Esophagus squamous epithelium (tissue), 5 donors: ENCODE data around the gene OR9G4. TPM values are rescaled to one million over a fixed set of nuclear protein-coding genes. Genes with fewer than 3 reads are reported as not detected.

ENCODE experiments used
- DNase-seq: peaks from one replicate; lab custom pipeline; 2025; lab: John Stamatoyannopoulos, UW
- H3K27ac ChIP-seq, 4 donors: fragments of 200-600 bp; sonication (generic); one replicate each; pipeline ENCODE4 v1.5.1; 2016 to 2019; ENCODE audit warnings: mild to moderate bottlenecking in 1 of 4
- H3K27me3 ChIP-seq, 4 donors: fragments of 200-600 bp; sonication (generic); 1 replicate in 3 of 4; 2 replicates in 1 of 4; pipeline versions ENCODE4 v1.5.1 to v1.6.0; 2017 to 2021; ENCODE audit warnings: antibody characterized with exemption in 1 of 4
- H3K36me3 ChIP-seq, 3 donors: fragments of 200-600 bp; sonication (generic); one replicate each; pipeline ENCODE4 v1.5.1; 2016 to 2019
- H3K4me1 ChIP-seq, 3 donors: fragments of 200-600 bp; sonication (generic); one replicate each; pipeline ENCODE4 v1.5.1; 2017 to 2019
- H3K4me3 ChIP-seq, 4 donors: fragments of 200-600 bp; sonication (generic); 1 replicate in 3 of 4; 2 replicates in 1 of 4; pipeline ENCODE4 v1.5.1; 2016 to 2019; ENCODE audit warnings: mild to moderate bottlenecking in 2 of 4, moderate library complexity in 1 of 4
- H3K9me3 ChIP-seq, 3 donors: fragments of 200-600 bp; sonication (generic); one replicate each; pipeline ENCODE4 v1.5.1; 2016 to 2019
- CTCF ChIP-seq, 6 experiments: fragments of 450-650 bp in 4 of 6; fragments of 200-600 bp in 2 of 6; sonication (generic) in 2 of 6; IDR thresholded peaks; one replicate each; pipeline ENCODE4 v1.5.1; 2016 to 2019; ENCODE audit warnings: antibody characterized with exemption in 6 of 6, mild to moderate bottlenecking in 4 of 6, moderate library complexity in 4 of 6
- POLR2A ChIP-seq, 4 donors: fragments of 450-650 bp; IDR thresholded peaks; one replicate each; pipeline ENCODE4 v1.6.1; 2017; ENCODE audit warnings: antibody characterized with exemption in 4 of 4, mild to moderate bottlenecking in 4 of 4, moderate library complexity in 3 of 4
- WGBS, 2 donors: methylation state at CpG; one replicate each; pipeline ENCODE4 v1.1.5; 2018; 5-methylcytosine and 5-hydroxymethylcytosine counted together
- intact Hi-C: fragments of 100-400 bp; cut with DNase I; formaldehyde crosslinking; loops from one replicate; pipeline ENCODE4 v1.15.0; 2022
- total RNA-seq, 4 donors: library from RNA; depleted of rRNA; stranded (reverse); fragments of >200 nt; gene quantifications; one replicate each; pipeline ENCODE4 v1.1.0, GENCODE V29; 2016
- donor health status: DM: yes; HTN: yes; CAD: no.

The OR9G4 gene
- not detected for total RNA-seq

- Histone ChIP-seq H3K4me3 (no peak within 1 kb of the TSS), H3K9me3 (no peaks in the 10 kb centered on the region), H3K27me3 (no peaks in the 10 kb centered on the region), H3K36me3 (no peaks in the 10 kb centered on the region), H3K27ac (no peak within 1 kb of the TSS), H3K4me1 (no peaks in the 10 kb centered on the region)
- intact Hi-C loops = no loop called here
- no peak for DNase-seq
- TF ChIP-seq CTCF (IDR thresholded peaks at IDR 0.05) (no peak), POLR2A (IDR thresholded peaks at IDR 0.05) (no peak)
- WGBS, 2 donors = 33 to 50% methylated on average over 1 of the region's 1 CpG
Measured at GRCh38 chr11:56748597-56748996, at the start of gene OR9G4. TSS of gene OR9G4 (minus strand) at chr11:56748697. CDS start at chr11:56743766, 4,931 bp downstream.

- Histone ChIP-seq H3K9me3 (no peaks in the 10 kb centered on the region), H3K36me3 (no peaks in the 10 kb centered on the region), H3K4me1 (no peaks in the 10 kb centered on the region), H3K4me3 (no peak overlapping the region), H3K27ac (no peak overlapping the region), H3K27me3 (no peaks in the 10 kb centered on the region)
- WGBS, 2 donors = 8 to 12% methylated on average over 6 of the region's 6 CpGs
- intact Hi-C loops = no loop called here
- TF ChIP-seq POLR2A (IDR thresholded peaks at IDR 0.05) = no peak
- TF ChIP-seq CTCF (IDR thresholded peaks at IDR 0.05) = peak in 5 of 6 experiments; percentile 29 to 54 (median 40)
- no peak for DNase-seq
Measured at GRCh38 chr11:56783448-56784041, 35.0 kb upstream of the OR9G4 start.

GRCh38 chr11:56782167-56782847, 33.8 kb upstream of the OR9G4 start:
- no peaks in the 10 kb centered on the region for H3K27me3 ChIP-seq
- intact Hi-C loops = no loop called here
- WGBS, 2 donors = 79 to 81% methylated on average over 10 of the region's 10 CpGs

GRCh38 chr11:56776809-56777208, 28.3 kb upstream of the OR9G4 start:
- no peaks in the 10 kb centered on the region for H3K4me1 ChIP-seq
- H3K9me3 ChIP-seq = no peaks in the 10 kb centered on the region
- no peak overlapping the region for H3K27ac ChIP-seq
- TF ChIP-seq POLR2A (IDR thresholded peaks at IDR 0.05) (no peak), CTCF (IDR thresholded peaks at IDR 0.05) (no peak)
- no peaks in the 10 kb centered on the region for H3K27me3 ChIP-seq
- intact Hi-C loops = no loop called here
- H3K36me3 ChIP-seq = no peaks in the 10 kb centered on the region
- no peak for DNase-seq
- H3K4me3 ChIP-seq = no peak overlapping the region

More at GRCh38 chr11:56782167-56782847, 33.8 kb upstream of the OR9G4 start:
- TF ChIP-seq POLR2A (IDR thresholded peaks at IDR 0.05) (no peak), CTCF (IDR thresholded peaks at IDR 0.05) (no peak)
- no peak overlapping the region for H3K4me3 ChIP-seq
- no peak overlapping the region for H3K27ac ChIP-seq
- no peaks in the 10 kb centered on the region for H3K36me3 ChIP-seq
- H3K9me3 ChIP-seq = no peaks in the 10 kb centered on the region
- no peak for DNase-seq
- H3K4me1 ChIP-seq = no peaks in the 10 kb centered on the region

- WGBS, 2 donors = 76 to 77% methylated on average over 4 of the region's 4 CpGs
- DNase-seq = no peak
- no peaks in the 10 kb centered on the region for H3K27me3 ChIP-seq
Measured at GRCh38 chr11:56764976-56765375, 16.5 kb upstream of the OR9G4 start.

More at GRCh38 chr11:56764976-56765375, 16.5 kb upstream of the OR9G4 start:
- intact Hi-C loops = no loop called here
- Histone ChIP-seq H3K4me3 (no peak overlapping the region), H3K9me3 (no peaks in the 10 kb centered on the region), H3K36me3 (no peaks in the 10 kb centered on the region), H3K4me1 (no peaks in the 10 kb centered on the region), H3K27ac (no peak overlapping the region)
- TF ChIP-seq POLR2A (IDR thresholded peaks at IDR 0.05) (no peak), CTCF (IDR thresholded peaks at IDR 0.05) (no peak)
